GM11168 (cell line): ENCODE measurements around the gene VPS50.

Experiments used
- in situ Hi-C: fragments of 300-500 bp; cut with MboI; formaldehyde crosslinking; loops from one replicate; pipeline ENCODE4 v1.12.0; 2022; ENCODE audit warnings: low sequenced_read_pairs; ENCODE audit not compliant: unreplicated experiment

The VPS50 gene, protein sequence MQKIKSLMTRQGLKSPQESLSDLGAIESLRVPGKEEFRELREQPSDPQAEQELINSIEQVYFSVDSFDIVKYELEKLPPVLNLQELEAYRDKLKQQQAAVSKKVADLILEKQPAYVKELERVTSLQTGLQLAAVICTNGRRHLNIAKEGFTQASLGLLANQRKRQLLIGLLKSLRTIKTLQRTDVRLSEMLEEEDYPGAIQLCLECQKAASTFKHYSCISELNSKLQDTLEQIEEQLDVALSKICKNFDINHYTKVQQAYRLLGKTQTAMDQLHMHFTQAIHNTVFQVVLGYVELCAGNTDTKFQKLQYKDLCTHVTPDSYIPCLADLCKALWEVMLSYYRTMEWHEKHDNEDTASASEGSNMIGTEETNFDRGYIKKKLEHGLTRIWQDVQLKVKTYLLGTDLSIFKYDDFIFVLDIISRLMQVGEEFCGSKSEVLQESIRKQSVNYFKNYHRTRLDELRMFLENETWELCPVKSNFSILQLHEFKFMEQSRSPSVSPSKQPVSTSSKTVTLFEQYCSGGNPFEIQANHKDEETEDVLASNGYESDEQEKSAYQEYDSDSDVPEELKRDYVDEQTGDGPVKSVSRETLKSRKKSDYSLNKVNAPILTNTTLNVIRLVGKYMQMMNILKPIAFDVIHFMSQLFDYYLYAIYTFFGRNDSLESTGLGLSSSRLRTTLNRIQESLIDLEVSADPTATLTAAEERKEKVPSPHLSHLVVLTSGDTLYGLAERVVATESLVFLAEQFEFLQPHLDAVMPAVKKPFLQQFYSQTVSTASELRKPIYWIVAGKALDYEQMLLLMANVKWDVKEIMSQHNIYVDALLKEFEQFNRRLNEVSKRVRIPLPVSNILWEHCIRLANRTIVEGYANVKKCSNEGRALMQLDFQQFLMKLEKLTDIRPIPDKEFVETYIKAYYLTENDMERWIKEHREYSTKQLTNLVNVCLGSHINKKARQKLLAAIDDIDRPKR

GRCh38 chr7:93231799-93232672, at the start of gene VPS50:
Gene VPS50, plus strand, starts transcription at chr7:93232366. Its CDS starts 102 bp downstream, at chr7:93232468.
- in situ Hi-C loops: no loop called here

- in situ Hi-C loops: no loop called here
Measured at GRCh38 chr7:93185303-93186027, 46.7 kb upstream of the VPS50 start.

DNA sequence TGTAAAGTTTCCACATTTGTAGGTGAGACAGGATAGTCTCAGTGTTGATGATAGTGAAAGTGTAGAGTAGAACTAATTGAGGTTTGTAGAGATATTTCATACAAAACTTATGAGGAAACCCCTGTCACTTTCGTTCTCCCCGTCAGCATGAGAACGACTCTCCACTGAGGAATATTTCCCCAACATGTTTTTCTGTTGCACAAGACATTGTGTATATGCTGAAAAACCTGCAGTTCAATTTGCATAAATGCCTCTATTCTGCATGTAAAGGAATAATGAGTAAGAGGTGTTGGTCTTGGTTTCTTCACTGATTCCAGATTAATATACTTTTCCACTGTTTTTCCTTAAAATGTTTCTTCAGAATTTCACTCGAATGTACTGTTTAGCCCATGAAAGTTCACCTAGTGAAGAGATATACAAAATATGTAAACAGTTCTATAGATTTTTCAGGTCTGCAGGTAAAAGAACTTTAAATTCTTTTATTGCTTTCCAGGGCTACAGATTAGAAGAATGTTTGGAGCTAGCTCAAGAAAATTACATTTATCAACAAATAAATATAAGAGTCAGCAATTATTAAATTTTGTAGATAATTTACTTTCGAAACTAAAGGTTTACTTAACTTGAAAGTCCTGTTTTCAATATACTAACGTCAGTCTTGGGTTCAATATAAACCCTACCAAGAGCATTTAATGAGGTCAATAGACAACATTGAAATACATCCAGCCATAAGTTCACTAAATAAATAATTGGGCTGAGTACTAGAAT, 43.1 kb upstream of the VPS50 start:
- in situ Hi-C loops: no loop called here

DNA sequence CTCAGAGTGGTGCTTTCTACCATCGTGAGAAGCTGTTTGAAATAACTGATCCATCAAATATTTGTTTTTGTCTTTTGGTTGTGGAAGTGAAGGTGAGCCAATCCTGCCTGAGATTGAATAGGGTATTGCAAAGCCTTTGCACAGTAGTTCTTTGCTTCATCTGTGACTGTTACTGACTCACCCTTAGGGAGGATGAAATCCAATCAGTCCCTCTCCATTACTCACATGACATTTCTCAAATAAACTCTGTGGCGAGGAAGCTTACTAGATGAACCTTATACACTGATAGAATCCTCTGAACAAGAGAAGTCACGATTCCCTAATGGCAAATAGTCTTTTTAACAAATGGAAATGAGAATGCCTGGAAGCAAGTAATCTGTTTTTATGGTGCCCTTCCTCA, 37.8 kb upstream of the VPS50 start:
- in situ Hi-C loops: loop anchor here (10.0 kb wide), 1 partner anchor 1130 kb away; no protein-coding TSS in a partner anchor

GRCh38 chr7:93196336-93196735, 35.8 kb upstream of the VPS50 start:
- in situ Hi-C loops: loop anchor here (10.0 kb wide), 1 partner anchor 1132 kb away; no protein-coding TSS in a partner anchor

DNA sequence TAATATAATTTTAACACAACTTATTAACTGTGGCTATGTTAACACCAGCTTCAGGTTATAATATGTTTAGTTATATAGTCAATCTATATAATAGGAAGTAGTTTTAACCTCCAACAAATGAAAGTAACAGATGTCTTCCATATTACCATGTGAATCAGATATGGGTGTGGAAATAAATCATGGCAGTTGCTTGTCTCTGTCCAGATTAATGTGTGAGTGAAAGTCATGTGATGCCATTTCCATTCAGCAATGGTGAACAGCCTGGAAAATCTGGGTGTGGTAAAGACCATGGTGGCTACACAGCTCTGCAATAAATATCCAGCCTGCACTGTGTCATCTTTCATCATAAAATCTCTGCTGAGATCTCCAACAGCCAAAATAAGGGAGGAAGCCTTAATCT, 33.7 kb upstream of the VPS50 start:
- in situ Hi-C loops: loop anchor here (10.0 kb wide), 1 partner anchor 1134 kb away; no protein-coding TSS in a partner anchor

- in situ Hi-C loops: no loop called here
Measured at GRCh38 chr7:93202594-93203250, 29.4 kb upstream of the VPS50 start.

DNA sequence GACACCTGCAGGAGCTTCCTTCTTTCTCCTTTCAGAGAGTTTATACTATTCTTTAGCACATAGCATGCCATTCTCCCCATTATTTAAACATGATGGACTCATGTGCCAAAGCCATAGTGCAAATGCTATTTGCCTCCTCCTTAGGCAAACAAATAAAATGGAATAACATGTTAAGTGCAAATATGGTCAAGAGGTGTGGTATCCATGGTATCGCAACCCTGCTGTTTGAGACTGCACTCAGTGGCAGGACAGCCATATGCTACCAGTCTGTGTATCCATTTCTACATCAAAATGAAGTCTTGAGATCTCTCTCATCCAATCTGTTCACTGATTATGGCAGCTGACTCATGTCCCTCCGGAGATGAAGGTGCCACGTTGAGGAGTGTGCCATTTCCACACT, 28.7 kb upstream of the VPS50 start:
- in situ Hi-C loops: no loop called here

DNA sequence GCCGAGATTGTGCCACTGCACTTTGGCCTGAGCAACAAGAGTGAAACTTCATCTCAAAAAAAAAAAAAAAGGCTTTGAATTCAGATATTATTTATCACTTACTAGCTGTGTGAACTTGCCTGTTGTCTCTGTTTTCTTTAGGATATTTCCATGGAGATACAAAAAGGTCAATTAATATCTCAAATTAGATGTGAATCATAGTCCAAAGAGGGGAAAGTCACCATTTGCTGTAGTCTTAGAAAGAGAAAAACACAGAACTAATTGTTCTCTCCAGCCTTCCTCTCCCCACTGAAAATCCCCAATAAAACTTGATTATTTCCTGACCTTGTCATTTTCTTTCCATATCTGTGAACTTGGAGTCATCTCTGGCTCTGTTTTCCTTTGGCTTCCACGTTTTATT, 27.1 kb upstream of the VPS50 start:
- in situ Hi-C loops: no loop called here

- in situ Hi-C loops: no loop called here
Measured at GRCh38 chr7:93211228-93211818, 20.8 kb upstream of the VPS50 start.

DNA sequence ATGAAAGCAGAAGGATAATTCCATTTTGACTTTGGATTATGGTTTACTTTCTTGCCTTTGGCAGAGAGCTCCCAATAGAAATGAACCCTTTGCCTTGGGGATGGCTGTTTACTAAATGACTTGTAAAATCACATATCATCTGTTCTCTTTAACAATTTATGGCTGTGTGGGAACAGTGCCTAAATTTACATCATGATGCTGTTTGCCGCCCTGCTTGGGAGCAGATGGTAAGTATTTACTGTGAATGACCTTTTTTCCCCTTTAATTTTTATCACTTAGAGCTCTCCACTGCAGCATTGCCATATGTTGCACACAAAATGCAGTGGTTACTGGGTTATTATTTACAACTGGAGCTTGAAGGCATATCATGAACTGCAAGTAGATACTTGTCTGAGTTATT, 19.3 kb upstream of the VPS50 start:
- in situ Hi-C loops: no loop called here

DNA sequence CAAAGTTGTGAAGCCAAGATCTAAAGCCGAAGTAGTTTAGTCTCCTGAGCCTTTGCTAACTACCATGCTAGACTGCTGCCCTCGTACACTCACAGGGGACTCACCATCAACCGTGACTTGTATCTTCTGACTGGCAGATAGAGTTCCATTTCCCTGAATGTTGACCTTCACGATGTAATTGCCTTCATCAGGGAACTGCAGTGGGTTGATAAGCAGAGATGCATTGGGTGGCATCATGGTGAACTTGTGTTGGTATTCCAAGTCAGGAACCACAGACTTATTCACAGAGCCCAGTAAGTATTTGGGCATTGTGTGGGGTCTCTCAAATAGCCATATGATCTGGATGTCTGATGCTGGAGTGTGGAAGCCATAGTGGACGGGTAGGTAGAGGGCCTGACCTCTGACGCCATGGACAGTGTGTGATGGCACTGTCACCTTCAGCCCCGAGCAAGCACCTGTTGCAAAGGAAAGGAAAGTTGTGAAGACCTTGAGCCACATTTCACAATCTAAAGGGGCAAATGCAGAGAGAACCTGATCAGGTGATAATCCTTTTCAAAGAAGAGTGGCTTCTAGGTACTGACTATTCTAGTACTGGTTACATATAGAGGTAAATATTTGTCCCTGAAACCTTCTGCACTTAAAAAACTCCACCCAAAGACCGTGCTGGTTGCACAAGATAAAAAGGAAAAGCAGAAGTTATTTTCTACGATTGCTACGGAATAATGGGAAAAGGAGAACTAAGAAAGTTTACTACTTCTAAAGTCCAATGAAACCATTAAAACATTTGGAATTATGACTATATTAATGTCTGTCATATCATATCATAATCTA, 13.0 kb upstream of the VPS50 start:
- in situ Hi-C loops: no loop called here

GRCh38 chr7:93219868-93220267, 12.3 kb upstream of the VPS50 start:
- in situ Hi-C loops: loop anchor here (10.0 kb wide), 1 partner anchor 115 kb away; no protein-coding TSS in a partner anchor

DNA sequence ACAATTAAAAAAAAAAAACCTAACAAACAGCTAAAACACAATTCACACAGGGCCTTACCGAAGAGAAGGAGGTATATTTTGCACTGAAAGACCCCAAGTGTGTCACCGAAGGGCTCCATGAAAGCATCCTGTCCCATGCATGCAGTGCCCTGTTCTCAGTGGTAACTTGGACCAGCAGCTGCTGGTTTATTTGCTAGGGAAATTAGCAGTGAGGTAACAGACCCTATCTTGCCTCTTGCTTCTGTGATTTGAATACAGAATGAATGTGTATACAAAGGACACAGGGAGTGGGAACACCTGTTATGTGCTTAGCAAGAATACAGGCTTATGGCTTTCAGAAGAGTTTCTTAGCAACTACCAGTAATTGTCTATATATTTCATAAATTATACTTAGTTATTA, 5.9 kb upstream of the VPS50 start, which contains the start of gene HEPACAM2:
HEPACAM2 (minus strand) TSS at position 160 of the 400 bp plus-strand sequence.
- in situ Hi-C loops: loop anchor here (10.0 kb wide), 1 partner anchor 122 kb away; no protein-coding TSS in a partner anchor

DNA sequence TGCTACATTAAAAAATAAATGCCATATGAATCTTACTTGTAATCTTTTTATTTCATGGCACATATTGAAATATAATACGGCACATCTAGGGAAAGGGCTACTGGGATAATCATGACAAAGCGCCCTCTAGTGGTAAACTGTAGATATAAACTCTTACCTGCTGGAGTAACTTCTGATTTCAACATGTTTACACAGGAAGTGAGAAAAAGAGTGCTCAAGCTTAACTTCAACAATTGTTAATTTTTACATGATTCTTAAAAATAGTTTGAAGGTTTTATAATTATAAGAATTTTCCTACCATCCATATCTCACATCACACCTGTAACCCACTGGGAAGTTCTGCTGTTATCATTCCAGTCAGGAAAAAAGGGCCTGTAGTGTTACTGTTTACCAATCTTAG, 3.9 kb upstream of the VPS50 start:
- in situ Hi-C loops: loop anchor here (10.0 kb wide), 1 partner anchor 124 kb away; no protein-coding TSS in a partner anchor

- in situ Hi-C loops: no loop called here
Measured at GRCh38 chr7:93231259-93231658, 907 bp upstream of the VPS50 start.

- in situ Hi-C loops: no loop called here
Measured at GRCh38 chr7:93232673-93233018, 480 bp downstream of the VPS50 start.
